HFFc6 (cell line): ENCODE measurements around the gene EIF2B4. TPM values are rescaled to one million over a fixed set of nuclear protein-coding genes. Genes with fewer than 3 reads are reported as not detected.

ENCODE experiments used
- DNase-seq: peaks from one replicate; pipeline ENCODE4 v3.0.0-alpha.2; 2018
- H3K27ac Mint-ChIP-seq: 2 replicates; pipeline ENCODE4 v1.8.0; 2020; ENCODE audit warnings: mild to moderate bottlenecking, mixed read lengths
- H3K27me3 Mint-ChIP-seq: 2 replicates; pipeline ENCODE4 v1.8.0; 2021; ENCODE audit warnings: mild to moderate bottlenecking, moderate library complexity, mixed read lengths; ENCODE audit not compliant: insufficient read depth
- H3K36me3 Mint-ChIP-seq: 2 replicates; pipeline ENCODE4 v1.8.0; 2021; ENCODE audit warnings: low read depth, mixed read lengths
- H3K4me1 Mint-ChIP-seq: 2 replicates; pipeline ENCODE4 v1.8.0; 2020; ENCODE audit warnings: low read depth, mixed read lengths
- H3K4me3 Mint-ChIP-seq: 2 replicates; pipeline ENCODE4 v1.8.0; 2020; ENCODE audit warnings: mild to moderate bottlenecking, moderate library complexity, mixed read lengths
- H3K9me3 Mint-ChIP-seq: 2 replicates; pipeline ENCODE4 v1.8.0; 2020; ENCODE audit warnings: mild to moderate bottlenecking, mixed read lengths
- CTCF ChIP-seq: fragments of 200-600 bp; sonication (generic); IDR thresholded peaks from 2 replicates; pipeline ENCODE4 v1.5.0; 2021; ENCODE audit warnings: antibody characterized with exemption, mild to moderate bottlenecking
- total RNA-seq, 6 experiments: library from RNA; stranded (reverse); fragmentation: NEBNext Ultra II Directional; extraction: Animal tissue kit (Norgen Biotek cat#: 25700); gene quantifications; 2 replicates in 1 of 6; 3 replicates in 5 of 6; pipeline ENCODE4 v1.2.3, GENCODE V29; 2021

Gene EIF2B4
- total RNA-seq, 6 experiments from 2014 or later: 44.5 to 48.4 (median 45.8) TPM

DNA sequence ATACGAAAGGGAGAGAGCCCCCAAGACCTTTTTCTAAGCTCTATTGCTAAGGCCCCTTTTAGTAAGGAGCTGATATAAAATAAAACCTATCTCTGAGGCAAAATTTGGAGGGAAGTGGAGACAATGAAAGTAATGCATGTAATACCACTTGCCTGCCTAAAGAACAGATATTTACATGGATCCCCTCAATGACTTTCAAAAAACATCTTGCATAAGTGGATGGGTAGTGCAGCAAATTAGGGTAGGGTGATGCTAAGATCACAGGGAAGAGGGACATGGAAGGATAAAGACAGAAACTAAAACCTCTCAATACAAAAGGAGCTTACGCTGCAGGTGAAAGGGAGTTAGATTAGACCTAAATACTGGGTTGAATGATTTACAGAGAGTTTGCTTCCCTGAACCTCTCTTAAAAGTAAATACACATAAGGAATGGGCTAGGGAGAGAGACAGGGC, 9.3 kb upstream of the EIF2B4 start:
- Mint-ChIP-seq H3K4me3 (peak overlapping the region; percentile 93), H3K4me1 (peaks cover 29% of the 10 kb centered on the region), H3K27ac (peak overlapping the region; percentile 97), H3K36me3 (peaks cover 60% of the 10 kb centered on the region), H3K27me3 (peaks cover 11% of the 10 kb centered on the region), H3K9me3 (no peaks in the 10 kb centered on the region)
- DNase-seq: no peak
- no peak for TF ChIP-seq CTCF

- Mint-ChIP-seq H3K4me1 (peaks cover 29% of the 10 kb centered on the region), H3K27ac (peak overlapping the region; percentile 97), H3K9me3 (no peaks in the 10 kb centered on the region), H3K4me3 (peak overlapping the region; percentile 93), H3K27me3 (peaks cover 11% of the 10 kb centered on the region), H3K36me3 (peaks cover 56% of the 10 kb centered on the region)
- DNase-seq: no peak
- no peak for TF ChIP-seq CTCF
Observed at GRCh38 chr2:27378809-27379290, 8.7 kb upstream of the EIF2B4 start.

GRCh38 chr2:27378096-27378808, 8.1 kb upstream of the EIF2B4 start:
- peak; percentile 48; the same call in 1 of the 2 replicates for TF ChIP-seq CTCF
- Mint-ChIP-seq H3K27ac (no peak overlapping the region), H3K27me3 (peaks cover 11% of the 10 kb centered on the region), H3K36me3 (peaks cover 58% of the 10 kb centered on the region), H3K9me3 (no peaks in the 10 kb centered on the region), H3K4me3 (no peak overlapping the region), H3K4me1 (peaks cover 29% of the 10 kb centered on the region)
- DNase-seq: no peak

DNA sequence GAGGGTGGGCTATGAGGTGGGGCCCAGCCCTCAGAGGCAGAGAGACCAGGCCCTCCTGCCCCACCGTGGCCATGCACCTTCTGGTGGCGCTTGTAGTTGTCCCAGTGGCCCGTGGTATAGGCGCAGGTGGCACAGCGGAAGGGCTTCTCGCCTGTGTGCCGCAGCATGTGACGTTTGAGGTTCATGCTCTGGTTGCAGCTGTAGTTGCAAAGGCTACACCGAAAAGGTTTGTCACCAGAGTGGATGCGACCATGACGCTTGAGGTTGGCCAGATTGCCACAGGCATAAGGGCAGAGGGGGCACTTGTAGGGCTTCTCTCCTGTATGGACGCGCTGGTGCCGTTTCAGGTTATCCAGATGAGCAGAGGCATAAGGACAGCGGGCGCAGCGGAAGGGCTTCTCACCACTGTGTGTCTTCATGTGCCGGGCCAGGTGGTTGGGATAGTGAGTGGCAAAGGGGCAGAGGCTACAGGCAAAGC, 7.5 kb upstream of the EIF2B4 start:
- Mint-ChIP-seq H3K9me3 (no peaks in the 10 kb centered on the region), H3K4me1 (peaks cover 32% of the 10 kb centered on the region), H3K27me3 (peaks cover 11% of the 10 kb centered on the region), H3K27ac (no peak overlapping the region), H3K36me3 (peaks cover 62% of the 10 kb centered on the region), H3K4me3 (no peak overlapping the region)
- TF ChIP-seq CTCF: no peak
- no peak for DNase-seq

GRCh38 chr2:27376866-27377617, 6.9 kb upstream of the EIF2B4 start:
- no peak for TF ChIP-seq CTCF
- Mint-ChIP-seq H3K27ac (peak overlapping the region; percentile 58), H3K36me3 (peaks cover 63% of the 10 kb centered on the region), H3K9me3 (no peaks in the 10 kb centered on the region), H3K4me3 (no peak overlapping the region), H3K27me3 (peaks cover 11% of the 10 kb centered on the region), H3K4me1 (peaks cover 38% of the 10 kb centered on the region)
- no peak for DNase-seq
